Spleen (tissue), 7 donors: ENCODE measurements around the gene CR2.

Experiments
- CTCF ChIP-seq, 11 experiments: fragments of 200-600 bp in 7 of 11; fragments of 450-650 bp in 4 of 11; sonication (generic) in 4 of 11; IDR thresholded peaks in 8 of 11; conservative IDR thresholded peaks in 3 of 11; 1 replicate in 7 of 11; 2 replicates in 4 of 11; pipeline versions ENCODE4 v1.4.0 to v1.8.0; 2016 to 2021; ENCODE audit warnings: antibody characterized with exemption in 11 of 11, inconsistent platforms in 4 of 11, mild to moderate bottlenecking in 1 of 11
- POLR2A ChIP-seq, 3 donors: fragments of 450-650 bp; IDR thresholded peaks; one replicate each; pipeline ENCODE4 v1.5.1; 2017; ENCODE audit warnings: antibody characterized with exemption in 3 of 3, mild to moderate bottlenecking in 1 of 3
- POLR2AphosphoS5 ChIP-seq, 3 donors: sonication (generic); formaldehyde crosslinking; IDR thresholded peaks; one replicate each; pipeline ENCODE4 v1.5.1; 2017; ENCODE audit warnings: antibody characterized with exemption in 3 of 3
- donor health status: DM: no; HTN: no; CAD: no; lungs with moderate emphysema.
- donor health status: DM: no; HTN: no; CAD: no.
- donor health status: DM: no; HTN: no; CAD: no.

DNA sequence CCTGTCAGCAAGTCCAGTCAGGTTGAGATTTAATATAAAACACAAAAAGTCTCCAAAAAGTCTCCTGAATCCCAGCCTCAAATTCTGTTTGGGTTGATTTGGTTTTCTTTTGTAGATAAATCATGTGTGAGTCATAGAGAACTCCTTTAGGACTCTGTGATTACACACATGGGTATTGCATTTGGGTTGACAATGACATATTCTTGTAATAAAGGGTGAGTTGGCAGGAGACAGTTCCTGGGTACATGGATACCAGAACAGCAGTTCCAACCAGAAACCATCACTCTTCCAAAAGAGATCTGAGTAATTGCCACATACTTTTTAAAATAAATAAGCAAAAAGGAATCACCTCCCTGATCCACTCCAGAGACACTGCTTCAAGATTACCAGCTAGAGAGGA lies 8.9 kb downstream of the CR2 start:
- TF ChIP-seq CTCF (IDR thresholded peaks at IDR 0.05 in 8 of 11, conservative IDR thresholded peaks at IDR 0.05 in 3 of 11) (no peak), POLR2AphosphoS5 (IDR thresholded peaks at IDR 0.05) (no peak), POLR2A (IDR thresholded peaks at IDR 0.05) (no peak)
